CD4-positive, alpha-beta T cell treated with Interferon alpha-2 for 1 hour (primary cell): ENCODE data around the gene OPRL1.

Experiments used
- DNase-seq, 2 donors: peaks; one replicate each; pipeline ENCODE4 v3.0.0-alpha.2; 2020 to 2022

OPRL1 gene

DNA sequence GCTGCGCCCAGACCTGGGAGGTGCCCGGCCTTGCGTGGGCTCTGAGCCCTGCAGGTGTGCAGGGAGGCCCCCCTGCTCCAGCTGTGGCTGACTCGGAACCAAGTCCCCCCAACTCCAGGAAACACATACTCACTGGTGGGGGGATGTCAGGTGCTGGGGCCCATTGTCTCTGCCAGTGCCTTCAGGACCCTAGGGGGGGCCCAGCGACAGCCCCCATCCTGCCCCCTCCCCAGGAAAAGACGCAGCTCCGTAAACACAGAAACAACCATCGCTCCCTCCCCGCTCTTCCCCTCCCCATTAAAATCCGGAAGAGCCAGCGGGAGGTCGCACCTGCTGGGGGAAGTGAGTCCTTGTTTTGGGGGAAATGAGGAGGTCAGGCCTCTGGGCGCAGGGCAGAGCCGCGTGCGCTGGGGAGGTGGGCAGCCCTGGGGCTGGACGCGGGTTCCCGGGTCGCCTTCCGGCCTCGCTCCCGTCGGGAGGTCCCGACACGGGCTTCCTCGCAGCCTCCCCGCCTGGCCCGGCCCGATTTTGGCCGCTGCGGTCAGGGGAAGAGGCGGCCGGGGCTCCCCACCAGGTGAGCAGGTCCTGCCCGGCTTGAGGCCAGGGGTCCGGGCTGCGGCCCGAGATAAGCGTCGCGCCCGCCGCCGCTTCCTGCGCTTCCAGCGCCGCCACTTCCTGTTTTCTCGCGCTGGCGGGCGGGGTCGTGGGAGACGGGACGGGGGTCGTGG is 37.7 kb upstream of the OPRL1 start:
- no peak for DNase-seq

DNA sequence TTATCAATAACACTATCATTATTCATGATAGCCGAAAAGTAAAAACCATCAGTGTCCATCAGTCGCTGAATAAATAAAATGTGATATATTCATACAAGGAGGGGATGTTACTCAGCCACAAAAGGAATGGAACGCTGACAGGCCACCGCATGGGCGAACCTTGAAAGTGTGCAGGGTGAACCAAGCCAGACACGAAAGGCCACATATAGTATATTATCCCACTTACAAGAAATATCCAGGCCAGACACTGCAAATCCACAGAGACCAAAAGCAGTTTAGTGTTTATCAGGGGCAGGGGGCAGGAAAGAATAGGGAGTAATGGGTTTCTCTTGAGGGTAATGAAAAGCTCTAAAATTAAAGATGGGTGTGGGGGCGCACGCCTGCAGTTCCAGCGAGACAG is 36.1 kb upstream of the OPRL1 start:
- DNase-seq: no peak

DNA sequence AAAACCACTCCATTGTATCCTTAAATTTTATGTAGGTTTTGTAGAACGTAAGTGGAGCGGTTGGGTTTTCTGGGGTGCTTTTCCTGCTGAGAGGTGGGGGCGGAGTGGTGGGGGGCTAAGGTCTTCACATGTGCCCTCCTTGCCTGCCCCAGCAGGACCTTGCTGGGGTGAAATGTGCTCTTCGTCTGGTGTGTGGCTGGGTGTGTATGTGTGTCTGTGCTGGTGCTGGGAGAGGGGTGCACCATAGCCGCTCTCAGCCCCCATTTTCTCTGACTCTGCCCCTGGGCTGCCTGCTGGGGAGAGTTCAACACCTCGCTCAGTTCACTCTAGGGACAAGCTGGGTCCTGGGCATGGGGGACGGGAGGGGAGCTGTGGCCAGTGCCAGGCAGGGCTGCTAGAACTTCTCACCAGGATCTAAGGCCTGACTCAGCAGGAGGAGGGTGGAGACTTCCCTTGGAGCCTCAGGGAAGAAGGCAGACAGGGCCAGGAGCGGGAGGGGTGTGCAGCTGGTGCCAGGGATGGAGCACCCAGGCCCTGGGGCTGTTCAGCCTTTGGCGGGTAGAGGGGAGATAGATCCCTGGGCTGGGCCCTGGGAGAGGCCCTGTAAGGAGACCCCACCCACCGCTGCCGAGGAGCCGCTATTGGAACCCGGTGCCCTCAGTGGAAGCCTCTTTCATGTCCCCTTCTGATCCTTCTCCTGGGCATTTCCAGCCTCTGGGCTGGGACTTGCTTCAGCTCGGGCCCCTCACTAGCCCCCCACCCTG is 35.2 kb upstream of the OPRL1 start:
- DNase-seq: no peak

DNA sequence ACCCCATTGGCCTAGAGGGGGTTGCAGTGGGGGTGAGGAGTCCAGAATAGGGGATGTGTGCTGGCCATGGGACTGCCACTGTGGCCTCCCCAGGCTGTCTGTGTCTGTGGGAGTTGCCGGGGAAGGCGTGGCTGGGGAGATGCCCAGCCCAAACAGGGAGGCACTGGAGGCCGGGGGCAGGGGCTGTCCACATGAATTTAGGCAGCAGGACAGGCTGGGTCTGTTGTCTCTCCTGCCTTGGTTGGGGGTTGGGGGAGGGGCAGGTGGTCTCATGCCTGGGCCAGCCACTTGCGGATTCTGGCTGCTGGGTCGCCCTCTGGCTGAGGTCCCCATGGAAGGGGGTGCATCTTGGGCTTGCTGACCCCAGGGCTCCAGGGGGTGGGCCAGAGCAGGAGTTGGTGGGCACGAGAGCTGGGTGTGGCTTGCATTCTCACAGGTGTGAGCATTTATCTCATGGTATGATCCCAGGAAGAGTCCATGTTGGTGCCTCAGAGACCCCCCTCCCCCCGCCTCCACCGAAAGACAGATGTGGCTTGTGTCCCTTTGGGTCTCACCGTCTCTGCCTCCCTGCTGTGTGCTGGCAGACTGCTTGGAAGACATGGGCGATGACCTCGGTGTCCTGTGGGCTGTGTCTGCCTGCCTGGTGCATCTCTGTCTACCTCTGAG is 34.4 kb upstream of the OPRL1 start:
- no peak for DNase-seq

DNA sequence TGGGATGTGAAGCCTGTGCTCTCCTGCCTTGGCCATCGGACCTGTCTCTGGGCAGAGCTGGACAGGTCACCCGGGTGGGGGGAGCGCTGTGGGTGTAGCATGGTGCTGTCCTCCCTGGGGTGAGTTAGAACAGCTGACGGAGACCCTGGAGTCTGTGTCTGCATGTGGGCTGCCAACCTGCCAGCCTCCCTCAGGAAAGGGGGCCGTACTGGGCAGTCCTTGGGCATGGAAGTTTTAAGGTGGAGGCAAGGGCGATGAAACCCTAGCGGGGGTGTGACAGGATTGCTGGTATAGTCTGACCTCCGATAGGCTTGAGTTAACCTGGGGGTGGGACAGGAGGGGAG is 32.9 kb upstream of the OPRL1 start:
- DNase-seq: no peak

DNA sequence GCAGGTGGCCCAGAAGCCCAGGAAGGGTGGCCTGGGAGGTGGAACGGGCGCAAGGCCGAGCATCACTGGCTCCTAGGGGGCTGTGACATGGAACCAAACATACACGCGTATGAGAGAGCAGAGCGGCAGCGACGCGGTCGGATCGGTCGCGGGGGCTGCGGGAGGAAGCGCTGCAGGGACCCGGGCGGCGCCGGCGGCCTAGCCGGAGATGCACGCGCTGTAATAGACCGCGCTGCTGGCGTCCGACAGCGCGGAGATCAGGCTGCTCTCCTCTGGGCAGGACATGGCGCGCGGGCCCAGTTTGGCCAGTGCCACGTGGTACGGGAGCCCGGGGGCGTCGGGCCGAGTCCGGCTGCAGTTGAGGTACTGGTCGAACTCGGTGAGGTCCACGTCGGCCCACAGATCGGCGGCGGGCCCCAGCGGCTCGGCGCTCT is 31.9 kb upstream of the OPRL1 start:
- DNase-seq: no peak

DNA sequence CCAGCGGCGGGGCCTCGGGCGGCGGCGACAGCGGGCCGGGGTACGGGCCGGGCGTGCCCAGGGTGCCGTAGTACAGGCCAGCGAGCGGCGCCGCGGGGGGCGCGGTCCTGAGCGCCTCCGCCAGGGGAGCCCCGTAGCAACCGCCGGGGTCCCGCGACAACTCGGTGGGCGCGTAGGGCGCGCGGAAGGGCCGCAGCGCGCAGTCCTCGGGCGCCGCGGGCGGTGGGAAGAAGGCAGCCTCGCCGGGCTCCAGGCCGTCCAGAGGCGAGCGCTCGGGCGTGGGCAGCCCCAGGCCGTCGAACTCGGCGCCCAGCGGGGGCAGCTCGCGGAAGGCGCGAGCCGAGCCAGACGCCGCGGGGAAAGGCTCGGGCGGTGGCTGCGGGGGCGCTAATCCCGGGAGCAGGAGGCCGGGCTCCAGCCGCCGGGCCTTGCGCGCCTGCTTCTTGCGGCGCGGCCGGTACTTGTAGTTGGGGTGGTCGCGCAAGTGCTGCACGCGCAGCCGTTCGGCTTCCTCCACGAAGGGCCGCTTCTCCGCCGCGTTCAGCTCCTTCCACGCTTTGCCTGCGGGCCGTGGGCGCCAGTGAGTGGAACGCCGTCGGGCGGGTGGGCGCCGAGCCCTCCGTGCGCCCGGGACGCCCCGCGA is 31.4 kb upstream of the OPRL1 start:
- DNase-seq: no peak

DNA sequence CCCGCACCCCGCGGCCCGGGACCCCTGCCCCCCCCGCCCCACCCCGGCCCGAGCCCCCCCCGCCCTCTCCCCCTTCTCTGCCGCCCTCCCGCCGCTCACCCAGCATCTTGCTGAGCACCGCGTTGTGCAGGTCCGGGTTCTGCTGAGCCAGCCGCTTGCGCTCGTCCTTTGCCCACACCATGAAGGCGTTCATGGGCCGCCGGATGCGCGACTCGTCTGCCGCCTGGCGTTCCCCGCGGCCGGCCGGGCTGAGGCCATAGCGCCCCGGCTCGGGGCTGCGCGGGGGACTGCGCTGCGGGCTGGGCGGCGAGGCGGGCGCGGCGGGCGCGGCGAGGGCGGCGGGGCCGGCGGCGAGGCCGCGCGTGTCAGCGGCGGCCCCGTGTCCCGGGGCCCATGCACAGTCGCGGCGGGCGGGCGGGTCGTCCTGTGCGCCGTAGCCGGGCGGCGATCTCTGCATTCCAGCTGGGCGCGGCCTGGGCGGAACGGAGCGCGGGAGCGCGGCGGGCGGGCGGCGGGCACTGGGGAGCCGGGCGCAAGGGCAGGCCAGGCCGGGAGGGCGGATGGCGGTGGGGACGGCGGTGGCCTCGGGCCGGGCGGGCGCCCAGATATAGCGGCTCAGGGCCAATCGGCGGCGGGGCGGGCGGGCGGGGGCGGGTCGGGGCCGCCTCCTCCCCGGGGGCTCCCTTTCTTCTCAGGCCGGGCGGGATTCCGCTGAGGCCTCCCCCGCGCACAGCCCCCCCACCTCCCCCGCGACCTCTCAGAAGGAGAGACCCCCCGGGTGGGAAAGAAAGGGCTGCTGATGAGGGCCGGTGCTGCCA is 30.6 kb upstream of the OPRL1 start, which contains the start of gene SOX18:
Gene SOX18, minus strand, starts transcription at position 580 of the 818 bp plus-strand sequence. Its CDS starts 123 bp downstream, at position 457.
- DNase-seq: peak in 1 of 2 donors; percentile 37

DNA sequence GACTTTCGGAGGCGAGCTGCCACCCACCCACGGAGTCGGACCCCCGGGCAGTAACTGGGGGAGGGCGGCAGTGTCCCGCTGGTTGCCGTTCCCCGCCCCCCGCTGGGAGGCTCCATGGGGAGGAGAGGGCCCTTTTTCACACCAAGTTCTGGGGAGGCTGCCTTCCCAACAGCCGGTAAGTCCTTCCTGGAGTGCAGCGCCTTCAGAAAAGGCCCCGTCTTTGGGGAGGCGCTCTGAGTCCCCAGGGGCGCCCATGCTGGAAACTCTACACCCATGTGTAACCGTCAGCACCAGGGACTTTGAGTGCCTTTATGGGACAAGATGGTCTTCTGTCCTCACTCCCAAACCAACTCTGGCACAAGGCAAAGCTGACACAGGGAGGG is 30.0 kb upstream of the OPRL1 start:
- no peak for DNase-seq

DNA sequence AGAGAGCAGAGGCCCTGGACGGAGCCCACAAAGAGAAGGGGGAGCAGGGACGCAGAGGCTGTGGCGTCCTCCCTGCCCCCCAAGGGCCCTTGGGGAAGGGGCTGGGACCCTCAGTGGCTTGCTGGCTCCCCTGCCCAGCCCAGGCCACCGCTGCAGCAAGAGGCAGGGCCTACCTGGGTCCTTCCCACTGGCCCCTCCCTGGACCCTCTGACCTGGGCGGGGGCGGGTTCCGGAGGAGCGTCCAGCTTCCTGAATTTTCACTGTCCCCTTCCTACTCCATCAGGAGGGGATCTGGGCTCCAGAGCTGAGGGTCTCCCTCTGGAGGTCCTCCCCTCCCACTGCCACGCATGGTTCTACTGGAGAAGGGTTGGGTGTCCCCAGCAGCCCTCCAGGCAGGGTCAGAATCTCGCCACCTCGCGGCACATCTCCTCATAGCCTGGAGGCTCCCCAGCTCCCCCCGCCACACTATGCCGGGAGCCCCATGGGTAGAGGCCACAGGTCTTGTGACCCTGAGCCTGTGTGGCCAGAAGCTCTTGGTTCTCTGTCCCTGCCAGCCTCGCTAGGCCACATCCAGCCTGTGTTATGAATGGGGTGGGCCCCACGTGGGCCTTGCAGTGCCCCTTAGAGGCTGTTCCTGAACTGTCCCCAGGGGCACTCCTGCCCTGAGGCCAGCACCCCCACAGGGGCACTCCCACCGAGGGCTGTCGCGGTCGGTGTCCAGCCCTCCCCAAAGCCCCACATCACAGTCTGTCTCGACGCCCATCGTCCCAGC is 29.4 kb upstream of the OPRL1 start:
- no peak for DNase-seq

DNA sequence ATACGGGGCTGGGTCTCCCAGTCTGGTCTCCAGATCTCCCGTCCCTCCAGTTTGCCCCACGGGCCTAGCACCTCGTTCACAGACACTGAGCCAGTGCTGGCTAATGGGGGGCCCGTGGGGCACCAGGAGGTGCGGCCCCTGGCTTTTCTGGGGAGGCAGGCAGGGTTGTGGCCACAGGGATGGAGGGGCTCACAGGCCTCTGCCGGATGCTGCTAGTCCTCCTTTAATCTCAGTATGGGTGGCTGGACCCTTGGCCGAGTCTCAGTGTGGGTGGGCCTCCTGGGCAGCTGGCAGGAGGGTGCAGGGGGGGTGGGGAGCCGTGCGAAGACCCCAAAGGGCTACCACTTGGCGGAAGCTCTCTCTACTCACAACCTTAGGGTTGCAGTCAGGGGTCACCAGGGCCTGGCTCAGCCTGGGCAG is 28.8 kb upstream of the OPRL1 start:
- DNase-seq: no peak

DNA sequence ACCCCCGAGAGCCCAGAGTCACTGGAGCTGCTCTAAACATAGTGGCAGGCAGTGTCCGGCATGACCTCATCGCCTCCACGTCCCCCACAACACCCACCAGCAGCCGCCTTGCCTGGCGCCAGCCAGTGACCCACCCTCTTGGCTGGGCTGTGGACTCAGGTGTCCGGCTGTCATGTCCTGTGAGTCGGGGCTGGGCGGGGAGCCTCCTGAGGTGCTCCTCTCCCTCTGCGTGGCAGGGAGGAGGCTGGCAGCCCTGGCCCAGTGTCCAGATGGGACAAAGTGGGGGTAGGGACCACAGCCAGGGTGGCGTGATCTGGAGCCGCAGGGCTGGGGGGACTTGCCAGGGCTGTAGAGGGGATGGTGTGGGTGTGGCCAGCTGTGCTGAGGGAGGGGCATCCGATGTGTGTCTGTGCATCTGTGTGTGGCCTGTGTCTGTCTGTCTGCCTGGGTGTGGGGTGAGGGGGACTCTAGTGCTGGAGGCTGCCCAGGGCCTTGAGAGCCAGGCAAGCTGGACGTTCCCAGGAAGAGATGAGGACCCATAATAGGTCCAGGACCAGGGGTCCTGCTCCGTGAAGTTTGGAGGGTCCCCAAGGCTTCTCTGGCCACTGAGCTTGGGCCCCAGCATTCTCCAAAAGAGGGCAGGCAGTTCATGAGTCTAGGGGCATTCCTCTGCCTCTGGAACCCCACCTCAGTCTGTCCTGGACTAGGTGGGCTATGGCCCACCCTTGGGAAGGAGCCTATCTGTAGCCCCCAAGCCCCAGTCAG is 28.1 kb upstream of the OPRL1 start:
- DNase-seq: no peak

DNA sequence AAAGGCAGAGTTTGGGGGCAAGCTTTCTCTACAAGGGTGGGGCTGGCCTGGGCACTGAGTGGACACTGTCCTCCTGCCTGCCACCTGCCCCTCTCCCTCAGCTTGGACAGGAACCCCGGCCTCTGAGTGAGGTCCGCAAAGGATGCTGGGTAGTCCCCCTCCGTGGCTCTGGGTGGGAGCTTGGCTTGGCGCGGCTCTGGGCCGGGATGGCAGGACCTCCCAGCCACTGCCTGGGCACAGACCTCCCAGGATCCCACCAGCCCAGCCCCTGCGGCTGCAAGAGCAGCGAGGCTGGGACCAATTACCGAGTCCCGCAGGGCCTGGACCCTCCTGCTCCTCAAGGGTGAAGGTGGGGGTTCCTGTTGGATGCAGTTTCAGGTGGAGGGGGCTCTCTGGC is 27.6 kb upstream of the OPRL1 start:
- no peak for DNase-seq

DNA sequence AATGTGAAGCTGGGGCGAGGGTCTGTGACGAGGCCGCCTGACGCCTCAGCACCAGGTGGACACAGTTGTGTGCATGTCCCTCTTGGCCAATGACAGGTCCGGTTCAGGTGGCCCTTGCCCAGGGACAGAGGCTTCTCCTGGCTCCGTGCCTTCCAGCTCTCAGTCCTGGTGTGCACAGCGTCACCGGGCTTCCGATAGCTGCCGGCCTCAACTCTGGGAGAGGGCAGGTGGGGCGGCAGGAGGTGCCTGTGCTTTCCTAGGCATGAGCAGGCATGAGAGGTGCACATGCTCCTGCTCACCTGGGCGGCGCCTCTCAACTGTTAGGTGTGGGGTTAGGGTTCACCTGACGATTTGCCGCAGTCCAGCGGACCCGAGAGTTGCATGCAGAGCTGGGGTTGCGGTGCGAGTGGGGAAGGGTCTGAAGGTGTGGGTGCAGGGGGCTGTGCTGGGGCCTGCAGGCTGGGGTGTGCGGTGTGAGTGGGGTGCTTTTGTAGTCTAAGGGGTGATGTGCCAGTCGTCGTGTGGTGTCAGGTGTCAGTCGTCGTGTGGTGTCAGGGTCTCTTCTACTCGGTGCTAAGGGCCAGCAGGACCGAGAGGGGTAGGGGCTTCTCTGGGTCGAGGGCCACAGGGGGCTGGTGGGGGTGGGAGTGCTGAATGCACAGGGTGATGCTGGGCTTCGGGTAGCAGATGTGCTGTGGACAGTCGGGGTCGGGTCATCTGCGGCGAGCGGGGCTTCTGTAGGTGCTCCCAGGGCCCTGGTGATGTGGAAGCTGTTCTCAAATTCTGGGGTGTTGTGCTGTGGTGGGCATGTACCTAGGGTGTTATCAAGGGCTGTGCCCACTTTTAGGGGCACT is 26.7 kb upstream of the OPRL1 start:
- no peak for DNase-seq

DNA sequence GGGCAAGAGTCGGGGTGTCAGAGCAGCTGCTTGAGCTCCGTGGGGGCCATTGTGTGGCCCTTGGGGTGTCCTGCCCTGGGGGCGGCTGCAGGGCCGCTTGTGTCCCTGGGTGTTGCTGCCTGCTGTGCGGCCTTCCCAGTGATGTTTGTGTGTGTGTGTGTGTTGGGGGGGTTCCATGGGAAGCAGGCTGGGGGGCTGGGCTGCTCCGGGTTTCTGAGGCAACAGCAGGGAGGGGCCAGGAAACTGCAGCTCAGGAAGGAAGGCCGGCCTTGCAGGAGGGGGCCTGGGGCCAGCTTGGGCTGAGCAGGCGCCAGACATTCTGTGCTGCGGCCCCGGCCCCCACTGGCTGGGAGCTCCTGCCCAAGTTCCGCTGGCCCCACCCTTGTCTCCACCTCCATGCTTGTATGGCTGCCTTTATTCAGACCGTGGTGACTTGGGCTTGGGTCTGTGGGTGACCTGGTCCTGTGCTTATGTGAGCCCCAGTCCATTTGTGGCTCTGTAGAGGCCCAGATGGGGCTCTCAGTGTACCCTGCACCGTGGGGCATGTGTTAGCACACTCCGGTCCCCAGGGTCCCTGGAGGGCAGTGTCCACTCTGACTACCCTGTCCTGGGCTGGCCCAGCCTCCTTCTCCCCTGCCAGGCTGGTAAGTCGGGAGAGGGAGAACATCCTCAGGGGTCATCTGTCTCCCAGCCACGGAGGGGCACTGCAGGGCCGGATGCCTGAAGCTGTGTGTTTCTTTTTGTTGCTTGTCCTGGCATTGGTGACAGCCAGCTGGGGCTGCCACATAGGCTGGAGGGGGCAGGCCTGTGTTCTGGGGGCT is 25.8 kb upstream of the OPRL1 start:
- DNase-seq: no peak

DNA sequence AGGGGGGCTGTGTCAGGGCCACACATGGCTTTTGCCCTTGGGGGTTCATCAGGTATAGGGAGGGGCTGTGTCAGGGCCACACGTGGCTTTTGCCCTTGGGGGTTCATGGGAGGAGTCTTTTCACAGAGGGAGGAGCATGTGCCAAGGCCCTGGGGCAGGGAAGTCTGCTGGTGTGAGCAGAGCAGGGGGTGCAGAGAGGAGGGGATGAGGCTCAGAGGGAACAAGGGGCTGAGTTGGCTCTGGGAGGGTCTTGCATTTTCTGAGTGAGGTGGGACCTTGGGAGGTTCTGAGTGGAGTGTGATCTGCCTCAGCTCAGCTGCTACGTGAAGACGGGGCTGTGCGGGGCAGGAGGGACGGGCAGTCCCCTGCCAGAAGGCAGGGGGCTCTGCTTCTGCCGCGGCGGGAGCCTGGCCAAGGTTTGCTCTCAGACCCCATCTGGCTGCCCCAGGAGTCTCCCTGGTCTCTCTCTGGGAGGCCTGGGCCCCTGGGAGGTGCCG is 24.4 kb upstream of the OPRL1 start:
- no peak for DNase-seq

DNA sequence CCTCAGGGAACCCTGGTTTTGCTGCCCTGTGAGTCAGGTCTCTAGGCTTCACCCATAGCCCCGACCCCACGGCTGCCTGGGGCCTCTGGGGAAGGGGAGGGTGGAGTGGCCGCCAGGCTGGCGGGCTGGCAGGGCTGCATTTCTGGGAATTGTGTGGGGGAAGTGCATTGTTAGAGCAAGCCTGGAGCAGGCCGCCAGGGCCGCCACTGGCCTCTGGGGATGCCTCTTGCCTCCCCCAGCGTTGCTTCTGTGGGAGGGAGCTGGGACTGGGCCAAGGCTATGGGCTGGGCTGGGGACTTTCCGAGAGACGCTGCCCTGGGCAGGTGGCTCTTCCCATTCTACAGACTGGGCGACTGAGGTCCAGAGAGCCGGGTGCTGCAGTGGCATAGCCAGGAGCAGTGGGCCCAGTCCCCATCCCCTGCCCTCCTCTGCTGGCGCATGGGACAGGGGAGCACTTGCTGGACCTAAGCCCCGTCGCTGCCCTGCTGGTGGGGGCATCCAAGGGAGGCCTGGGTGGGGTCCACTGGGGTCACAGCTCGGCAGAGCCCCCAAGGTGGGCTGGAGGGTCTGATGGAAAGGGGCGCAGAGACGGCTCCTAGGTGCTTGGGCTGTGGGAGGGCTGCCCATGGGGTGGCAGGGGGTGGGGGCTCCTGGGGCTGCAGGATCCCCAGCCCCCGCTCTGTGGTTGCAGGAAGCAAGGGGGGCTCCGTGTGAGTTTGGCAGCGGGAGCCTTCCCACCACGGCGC is 23.8 kb upstream of the OPRL1 start:
- DNase-seq: no peak

DNA sequence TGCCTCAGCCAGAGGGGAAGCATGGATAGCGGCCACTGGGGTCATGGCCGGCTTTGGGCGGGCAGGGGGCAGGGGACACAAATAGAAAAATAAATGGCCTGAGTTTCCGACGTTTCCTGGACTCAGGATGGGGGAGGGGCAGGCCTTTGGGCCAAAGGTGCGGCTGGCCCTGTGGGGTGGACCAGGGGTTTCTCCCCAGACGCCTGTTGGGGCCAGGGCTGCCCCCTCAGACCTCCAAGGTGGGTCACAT is 23.3 kb upstream of the OPRL1 start:
- no peak for DNase-seq
